SU-DHL-6 (cell line): ENCODE data around the gene IFITM1.

Source experiments
- CTCF ChIP-seq: fragments of 200-600 bp; sonication (generic); IDR thresholded peaks from one replicate; pipeline ENCODE4 v1.5.1; 2017; ENCODE audit warnings: antibody characterized with exemption, mild to moderate bottlenecking, low read length, moderate library complexity; ENCODE audit not compliant: insufficient read depth, poor library complexity, severe bottlenecking
- EZH2phosphoT487 ChIP-seq: fragments of 200-600 bp; sonication (generic), shearing (Covaris generic); conservative IDR thresholded peaks from 2 replicates; pipeline ENCODE4 v1.6.1; 2018; ENCODE audit warnings: mild to moderate bottlenecking, antibody characterized with exemption, low read length, moderate library complexity, mixed read lengths

GRCh38 chr11:282171-282570 is 31.7 kb upstream of the IFITM1 start:
- TF ChIP-seq CTCF (no peak), EZH2phosphoT487 (no peak)
